Forelimb muscle (tissue), 1 donor: ENCODE measurements around the gene ATP1A4. TPM values are rescaled to one million over a fixed set of nuclear protein-coding genes. Genes with fewer than 3 reads are reported as not detected.
"Not testable (repeated sequence)": the region's sequence is repeated elsewhere in the genome, so short reads cannot be mapped to it uniquely, and the experiment has no call there.

Experiments
- DNase-seq: peaks from one replicate; pipeline ENCODE4 v3.0.0-alpha.2; 2013; ENCODE audit warnings: low read depth
- polyA plus RNA-seq: library from polyadenylated mRNA; unstranded; fragments of 120-200 nt; gene quantifications from one replicate; pipeline ENCODE4 v1.2.1, GENCODE V29; 2013; ENCODE audit not compliant: insufficient read length

ATP1A4 gene
- 2.8 TPM for polyA plus RNA-seq

GRCh38 chr1:160151303-160151702 is at the start of gene ATP1A4:
Gene ATP1A4, plus strand, starts transcription at chr1:160151603. Its CDS starts 438 bp downstream, at chr1:160152041.
- no peak for DNase-seq

- no peak for DNase-seq
These were observed 49.5 kb upstream of the ATP1A4 start for GRCh38 chr1:160101717-160102522.

- DNase-seq, result no peak
These were observed 47.6 kb upstream of the ATP1A4 start for GRCh38 chr1:160103658-160104408.

GRCh38 chr1:160104486-160104885 is 46.9 kb upstream of the ATP1A4 start:
- no peak for DNase-seq

DNA sequence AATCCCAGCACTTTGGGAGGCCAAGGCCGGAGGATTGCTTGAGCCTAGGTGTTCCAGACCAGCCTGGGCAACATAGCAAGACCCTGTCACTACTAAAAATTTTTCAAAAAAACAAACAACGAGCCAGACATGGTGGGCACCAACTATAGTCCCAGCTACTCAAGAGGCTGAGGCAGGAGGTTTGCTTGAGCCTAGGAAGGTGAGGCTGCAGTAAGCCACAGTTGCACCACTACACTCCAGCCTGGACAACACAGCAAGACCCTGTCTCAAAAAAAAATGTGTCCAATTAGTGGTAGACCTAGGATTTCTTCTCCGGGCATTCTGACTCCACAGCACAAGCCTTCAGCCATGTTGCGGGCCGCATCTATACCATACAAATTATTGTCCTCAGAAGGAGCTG is 46.2 kb upstream of the ATP1A4 start:
- no peak for DNase-seq

GRCh38 chr1:160107512-160107911 is 43.9 kb upstream of the ATP1A4 start:
- DNase-seq, result no peak

DNA sequence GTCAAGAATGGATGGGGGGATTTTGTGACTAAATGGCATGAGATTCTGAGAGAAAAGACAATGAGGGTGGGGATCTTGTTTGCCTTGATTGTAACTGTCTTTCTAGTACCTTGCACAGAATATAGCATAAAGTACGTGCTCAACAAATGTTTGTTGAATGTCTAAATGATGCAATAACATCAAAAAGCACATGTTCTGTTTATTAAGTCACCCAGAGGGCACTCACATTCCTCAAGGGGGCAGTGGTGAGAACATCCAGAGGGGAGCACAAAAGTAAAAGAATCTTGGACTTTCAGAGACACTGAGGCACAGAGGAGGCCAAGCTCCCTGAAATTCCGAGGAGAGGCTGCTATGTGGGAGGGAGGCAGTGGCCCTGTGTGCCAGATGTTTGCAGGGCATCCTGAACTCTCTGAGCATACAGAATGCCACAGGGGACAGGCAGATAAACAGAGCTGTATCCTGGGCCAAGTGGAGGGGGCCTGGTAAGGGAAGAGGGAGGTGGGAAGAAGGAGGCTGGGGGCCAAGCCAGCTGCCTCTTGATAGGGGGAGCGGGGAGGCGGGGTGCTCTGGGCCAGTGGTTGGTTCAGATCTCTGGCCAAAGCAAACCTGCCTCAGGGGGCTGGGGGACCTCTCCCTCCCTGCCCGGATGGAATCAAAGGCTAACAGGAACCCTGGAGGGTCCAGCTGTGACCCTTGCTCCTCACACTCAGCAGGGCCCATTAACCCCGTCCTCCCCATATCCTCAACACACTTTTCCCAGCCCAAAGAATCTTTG is 42.3 kb upstream of the ATP1A4 start:
- DNase-seq, result no peak

GRCh38 chr1:160109686-160110085 is 41.7 kb upstream of the ATP1A4 start:
- DNase-seq, result no peak

GRCh38 chr1:160111462-160111861 is 39.9 kb upstream of the ATP1A4 start:
- not testable (repeated sequence) for DNase-seq

DNA sequence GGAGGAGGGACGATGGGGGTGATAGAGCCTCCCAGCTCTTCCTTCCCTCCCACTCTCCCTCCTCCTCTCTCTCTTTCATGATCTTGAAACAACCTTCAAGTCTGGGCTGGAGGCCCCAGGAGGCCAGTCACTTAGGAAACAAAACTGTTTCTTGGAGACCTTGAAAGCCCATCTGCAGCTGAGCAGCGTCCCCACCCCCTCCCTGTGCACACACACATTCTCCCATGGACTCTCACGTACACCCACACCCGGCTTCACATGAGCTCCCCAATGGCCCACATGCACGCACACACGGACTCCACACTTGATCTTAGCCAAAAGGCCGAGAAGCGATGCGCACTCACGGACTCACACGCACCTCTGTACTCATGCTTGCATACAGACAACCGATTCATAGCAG is 39.0 kb upstream of the ATP1A4 start:
- DNase-seq, result peak; percentile 72

GRCh38 chr1:160113407-160113806 is 38.0 kb upstream of the ATP1A4 start:
- no peak for DNase-seq

- DNase-seq, result no peak
These were observed 37.3 kb upstream of the ATP1A4 start for GRCh38 chr1:160114085-160114484.

DNA sequence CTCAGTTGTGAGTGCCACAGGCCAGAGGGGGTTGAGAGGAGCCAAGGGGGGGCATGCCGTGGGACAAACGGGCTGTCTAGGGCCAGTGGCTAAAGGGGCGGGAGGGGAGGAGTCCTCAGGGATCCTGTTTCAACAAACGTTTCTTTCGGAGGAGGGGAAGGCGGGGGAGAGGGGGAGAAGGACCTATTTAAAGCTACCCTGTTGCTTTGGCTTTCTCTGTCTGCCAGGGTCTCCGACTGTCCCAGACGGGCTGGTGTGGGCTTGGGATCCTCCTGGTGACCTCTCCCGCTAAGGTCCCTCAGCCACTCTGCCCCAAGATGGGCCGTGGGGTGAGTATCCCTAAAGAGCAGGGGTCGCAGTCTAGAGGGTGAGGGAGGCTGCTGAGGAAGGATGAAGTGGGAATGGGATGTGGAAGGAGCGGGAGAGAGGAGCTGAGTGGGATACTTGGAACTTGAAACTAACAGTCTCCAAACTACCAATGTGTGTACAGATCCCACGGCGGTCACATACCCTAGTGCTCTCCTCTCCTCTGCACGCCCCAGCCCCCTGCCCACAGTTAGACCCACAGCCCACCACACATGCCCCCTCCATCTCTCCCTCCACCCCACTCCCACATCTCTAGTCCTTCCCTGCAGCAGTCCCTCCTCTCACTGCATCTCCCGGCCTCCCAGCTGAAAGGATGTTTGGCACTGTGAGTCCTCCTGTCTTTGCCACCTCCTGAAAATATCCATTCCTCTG is 35.7 kb upstream of the ATP1A4 start, which contains the start of gene ATP1A2:
Gene ATP1A2, plus strand, starts transcription at position 215 of the 738 bp plus-strand sequence. Its CDS starts 103 bp downstream, at position 318.
- no peak for DNase-seq

DNA sequence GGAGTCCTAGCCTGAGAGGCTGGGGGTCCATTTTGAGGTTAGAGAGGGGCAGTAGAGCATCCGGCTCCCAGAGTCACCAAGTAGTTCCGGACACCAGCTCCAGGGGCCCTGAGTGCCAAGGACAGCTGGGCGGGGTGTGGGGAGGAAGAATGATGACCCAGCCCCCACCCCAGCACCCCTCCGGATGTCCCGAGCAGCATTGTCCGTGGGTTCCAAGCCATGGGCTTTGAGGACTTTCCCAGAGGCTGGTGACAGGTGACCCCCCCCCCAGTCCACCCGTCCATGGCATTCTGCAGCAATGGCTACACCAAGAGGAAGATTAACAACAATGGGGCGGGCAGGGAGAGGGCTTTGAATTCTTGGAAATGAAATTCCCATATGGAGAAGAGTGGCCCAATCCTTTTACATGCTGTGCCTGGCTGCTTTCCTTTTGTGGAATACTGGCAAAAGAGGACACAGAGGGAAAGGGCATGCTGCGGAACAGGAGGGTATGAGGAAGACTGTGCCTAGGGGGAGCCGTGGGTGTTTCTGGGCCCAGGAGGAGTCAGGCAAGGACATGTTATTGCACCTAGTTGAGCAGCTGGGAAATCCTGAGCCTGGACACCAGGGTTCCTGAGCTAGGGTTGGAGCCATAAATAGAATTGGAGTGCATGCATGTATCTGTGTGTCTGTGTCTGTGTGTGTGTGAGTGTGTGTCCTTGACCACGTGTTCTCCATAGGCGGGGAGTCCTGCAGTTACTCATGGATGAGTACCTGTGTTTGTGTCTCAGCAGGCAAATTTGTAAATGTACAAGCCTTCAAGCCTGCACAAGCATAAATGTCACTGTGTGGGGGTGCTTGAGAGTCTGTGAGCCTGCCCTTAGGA is 34.9 kb upstream of the ATP1A4 start:
- DNase-seq, result no peak

DNA sequence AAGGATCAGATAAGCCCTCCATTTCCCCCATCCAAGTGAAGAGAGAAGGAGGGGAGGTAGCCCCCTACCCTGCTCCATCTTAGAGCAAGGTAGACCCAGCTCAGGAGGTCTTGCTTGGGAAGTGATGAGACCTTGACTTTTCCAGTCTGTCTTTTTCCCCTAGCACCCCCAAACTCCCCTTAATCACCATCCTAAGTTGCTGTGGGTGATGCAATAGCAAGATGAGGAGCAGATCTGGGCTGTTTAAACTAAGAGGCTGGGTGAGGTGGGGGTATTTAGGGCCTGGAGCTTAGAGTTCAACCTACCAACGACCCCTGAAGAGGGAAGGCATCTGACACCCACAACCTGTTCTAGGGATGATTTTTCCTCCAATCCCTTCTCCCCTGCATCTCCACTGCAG is 34.1 kb upstream of the ATP1A4 start:
- no peak for DNase-seq

DNA sequence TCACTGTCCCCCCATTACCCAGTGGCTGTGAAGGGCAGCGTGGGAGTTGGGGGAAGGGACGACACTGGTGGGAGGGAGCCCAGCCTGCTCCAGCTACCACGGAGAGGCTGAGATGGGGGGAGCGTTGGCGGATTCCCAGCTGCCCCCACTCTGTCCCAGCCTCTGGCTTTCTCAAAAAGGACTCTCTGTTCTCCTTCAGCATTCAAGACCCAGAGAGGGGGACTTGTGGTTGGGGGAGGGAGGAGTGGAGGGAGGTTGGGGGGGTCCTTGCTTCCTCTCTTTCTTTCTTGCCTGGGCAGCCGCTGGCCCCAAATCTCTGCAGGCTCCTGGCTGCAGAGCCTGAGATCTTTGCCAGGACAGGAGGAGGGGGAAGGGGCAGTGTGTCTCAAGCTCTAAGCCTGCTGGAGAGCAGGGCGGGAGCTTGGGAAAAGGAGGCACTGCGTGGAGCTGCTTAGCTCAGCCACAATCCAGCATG is 33.7 kb upstream of the ATP1A4 start:
- no peak for DNase-seq

GRCh38 chr1:160118928-160119327 is 32.5 kb upstream of the ATP1A4 start:
- DNase-seq, result no peak

GRCh38 chr1:160120797-160121196 is 30.6 kb upstream of the ATP1A4 start:
- no peak for DNase-seq

- no peak for DNase-seq
These were observed 30.0 kb upstream of the ATP1A4 start for GRCh38 chr1:160121388-160121787.

GRCh38 chr1:160122978-160123495 is 28.4 kb upstream of the ATP1A4 start:
- DNase-seq, result no peak
